Cardiac muscle cell (in vitro differentiated cells and primary cell): ENCODE measurements around the gene RARG. TPM values are rescaled to one million over a fixed set of nuclear protein-coding genes. Genes with fewer than 3 reads are reported as not detected.

Source experiments
- DNase-seq, 2 donors: peaks; one replicate each; pipeline versions ENCODE4 v3.0.0 to v3.0.0-alpha.2; 2010 to 2017; ENCODE audit warnings: low read depth in 1 of 2, low spot score in 1 of 2
- H3K27ac ChIP-seq: fragments of 200-600 bp; sonication (generic); 2 replicates; pipeline ENCODE4 v1.5.1; 2016
- H3K27me3 ChIP-seq: fragments of 200-600 bp; sonication (generic); 2 replicates; pipeline ENCODE4 v1.6.0; 2016; ENCODE audit warnings: control low read depth
- H3K36me3 ChIP-seq: fragments of 200-600 bp; sonication (generic); 2 replicates; pipeline ENCODE4 v1.5.1; 2016; ENCODE audit warnings: control low read depth
- H3K4me1 ChIP-seq: fragments of 200-600 bp; sonication (generic); 2 replicates; pipeline ENCODE4 v1.8.1; 2017; ENCODE audit warnings: low read depth, mild to moderate bottlenecking, mixed run types
- H3K4me3 ChIP-seq: fragments of 200-600 bp; sonication (generic); 2 replicates; pipeline ENCODE4 v1.5.1; 2016; ENCODE audit warnings: mild to moderate bottlenecking
- H3K9me3 ChIP-seq: fragments of 200-600 bp; sonication (generic); 2 replicates; pipeline ENCODE4 v1.5.1; 2017; ENCODE audit warnings: low read depth, mild to moderate bottlenecking, control low read depth
- CTCF ChIP-seq: IDR thresholded peaks from 2 replicates; pipeline ENCODE4 v1.5.1; 2012; ENCODE audit warnings: low read depth, mild to moderate bottlenecking, low read length
- polyA plus RNA-seq: library from polyadenylated mRNA; unstranded; fragments of >200 nt; fragmentation: Nextera tagmentation; extraction: Ambion mirVana; gene quantifications from 2 replicates; pipeline ENCODE4 v1.2.1, GENCODE V29; 2016
- total RNA-seq: library from RNA; depleted of rRNA; stranded (reverse); fragments of >200 nt; gene quantifications from 2 replicates; pipeline ENCODE4 v1.2.3, GENCODE V29; 2016

RARG gene
- total and polyA plus RNA-seq, 2 experiments from 2014 or later = 13.0 to 30.4 TPM

DNA sequence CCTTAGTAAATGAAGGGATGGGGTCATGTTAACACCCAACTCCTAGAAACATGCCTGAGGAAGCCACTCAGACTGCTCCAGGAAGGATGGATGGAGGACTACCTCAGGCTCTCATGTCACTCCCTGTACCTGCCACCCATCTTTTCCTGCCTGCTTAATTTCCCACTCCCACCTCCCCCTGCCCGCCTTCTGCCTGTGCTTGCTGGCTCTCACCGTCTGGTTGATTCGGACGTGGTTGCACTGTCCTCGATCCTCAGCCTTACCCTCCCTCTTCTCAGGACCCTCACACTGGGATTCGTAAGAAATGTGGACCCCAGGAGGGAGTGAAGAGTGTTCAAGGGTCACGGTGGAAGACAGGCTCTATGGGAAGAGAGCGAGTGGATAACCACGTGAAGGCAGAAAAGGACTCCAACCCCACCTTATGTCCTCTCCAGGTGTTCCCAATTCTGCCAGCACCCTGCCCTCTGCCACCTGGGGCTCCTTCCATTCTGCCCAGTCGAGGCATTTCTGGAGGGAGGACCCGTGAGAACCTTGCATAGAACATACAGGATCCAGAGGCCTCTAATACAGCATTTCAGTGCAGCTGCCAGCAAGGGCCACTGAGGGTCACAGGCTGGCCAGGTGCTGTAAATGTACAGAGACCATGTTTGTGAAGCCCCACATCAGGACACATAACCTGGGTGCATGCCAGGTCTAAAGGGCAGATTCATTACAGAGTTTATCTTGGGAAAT is 37.9 kb downstream of the RARG start:
- Histone ChIP-seq H3K36me3 (no peaks in the 10 kb centered on the region), H3K4me1 (no peaks in the 10 kb centered on the region), H3K27ac (no peak overlapping the region), H3K27me3 (peaks cover 13% of the 10 kb centered on the region), H3K9me3 (no peaks in the 10 kb centered on the region), H3K4me3 (no peak overlapping the region)
- DNase-seq = no peak
- TF ChIP-seq CTCF = no peak

- Histone ChIP-seq H3K27me3 (peaks cover 5% of the 10 kb centered on the region), H3K27ac (no peak overlapping the region), H3K4me3 (no peak overlapping the region), H3K36me3 (peaks cover under 1% of the 10 kb centered on the region), H3K9me3 (no peaks in the 10 kb centered on the region), H3K4me1 (no peaks in the 10 kb centered on the region)
- DNase-seq = no peak
- no peak for TF ChIP-seq CTCF
Observed at GRCh38 chr12:53193040-53193439, 39.0 kb downstream of the RARG start.

DNA sequence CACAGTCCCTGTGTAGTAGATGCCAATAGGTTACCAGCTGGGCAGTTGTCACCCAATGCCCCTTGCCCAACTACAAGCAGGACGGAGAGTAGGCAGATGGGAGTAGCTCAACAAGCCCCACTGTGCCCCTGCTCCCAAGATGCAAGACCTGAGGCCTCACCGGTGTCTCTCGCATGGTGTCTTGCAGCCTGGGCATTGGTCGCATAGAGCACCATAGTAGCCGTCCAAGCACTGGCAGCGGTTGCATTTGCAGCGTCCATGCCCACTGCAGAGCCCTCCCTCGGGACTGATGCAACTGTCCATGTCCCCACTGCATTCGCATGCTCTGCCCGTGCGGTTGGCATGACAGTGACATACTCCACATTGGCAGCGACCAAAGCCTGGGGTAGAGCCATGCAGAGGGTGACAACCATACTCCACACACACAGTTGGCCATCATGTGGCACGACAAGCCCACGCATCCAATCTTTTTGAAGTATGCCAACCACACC is 39.4 kb downstream of the RARG start:
- Histone ChIP-seq H3K27ac (no peak overlapping the region), H3K4me3 (no peak overlapping the region), H3K27me3 (peaks cover under 1% of the 10 kb centered on the region), H3K9me3 (no peaks in the 10 kb centered on the region), H3K36me3 (peaks cover 5% of the 10 kb centered on the region), H3K4me1 (no peaks in the 10 kb centered on the region)
- no peak for DNase-seq
- no peak for TF ChIP-seq CTCF

GRCh38 chr12:53191885-53192530 is 40.0 kb downstream of the RARG start:
- Histone ChIP-seq H3K36me3 (peaks cover 10% of the 10 kb centered on the region), H3K27ac (peak overlapping the region; percentile 63), H3K27me3 (no peaks in the 10 kb centered on the region), H3K4me1 (no peaks in the 10 kb centered on the region), H3K9me3 (no peaks in the 10 kb centered on the region), H3K4me3 (no peak overlapping the region)
- TF ChIP-seq CTCF = no peak
- no peak for DNase-seq

DNA sequence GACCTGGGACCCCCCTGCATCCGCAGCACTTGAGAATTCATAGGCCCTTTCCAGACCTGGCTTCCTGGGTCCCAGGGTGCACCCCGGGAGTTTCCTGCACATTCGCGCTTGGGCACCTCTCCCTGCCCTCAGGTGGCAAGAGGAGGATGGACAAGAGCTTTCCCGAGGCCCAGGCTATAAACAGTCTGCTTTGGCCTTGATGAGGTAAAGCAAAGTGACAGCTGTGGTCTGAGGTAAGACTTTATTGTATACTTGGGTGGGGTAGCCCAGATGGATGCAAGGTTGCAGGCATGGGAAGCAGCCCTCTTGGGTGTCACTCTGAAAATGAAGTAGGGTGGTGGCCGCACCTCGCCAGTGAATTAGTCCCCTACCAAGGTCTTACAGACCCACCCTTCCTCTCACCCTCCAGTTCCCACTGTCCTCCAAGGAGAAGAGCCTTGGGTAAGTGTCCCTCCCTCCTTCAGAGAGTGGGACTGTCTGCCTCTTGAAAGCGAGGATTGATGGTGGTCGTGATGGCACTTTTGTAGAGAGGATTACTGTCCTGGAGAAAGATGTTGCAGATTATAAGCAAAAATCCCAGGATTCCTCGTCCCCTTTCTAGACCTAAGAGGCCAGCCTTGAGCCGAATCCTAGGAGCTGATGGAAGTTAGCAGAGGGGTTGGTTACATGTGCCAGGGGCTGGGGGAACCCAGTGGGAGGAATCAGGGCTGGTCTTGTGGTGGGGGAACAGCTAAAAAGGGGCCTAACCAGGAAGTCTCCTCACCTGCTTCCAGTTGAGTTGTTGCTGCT is 40.7 kb downstream of the RARG start:
- no peak for DNase-seq
- Histone ChIP-seq H3K9me3 (no peaks in the 10 kb centered on the region), H3K4me1 (no peaks in the 10 kb centered on the region), H3K27ac (peak overlapping the region; percentile 63), H3K4me3 (no peak overlapping the region), H3K27me3 (no peaks in the 10 kb centered on the region), H3K36me3 (peaks cover 17% of the 10 kb centered on the region)
- no peak for TF ChIP-seq CTCF
